Astrocyte of the spinal cord (primary cell): ENCODE results near the gene MYPN.
A peak's percentile ranks its signal among the peaks of the same experiment; 100 is the strongest.
"Not testable (repeated sequence)": the region's sequence is repeated elsewhere in the genome, so short reads cannot be mapped to it uniquely, and the experiment has no call there.

Source experiments
- DNase-seq: peaks from one replicate; pipeline ENCODE4 v3.0.0; 2011; ENCODE audit warnings: low read depth, low spot score
- H3K4me3 ChIP-seq: 2 replicates; pipeline ENCODE4 v1.5.1; 2011; ENCODE audit warnings: low read depth, mild to moderate bottlenecking, low read length, moderate library complexity
- CTCF ChIP-seq: IDR thresholded peaks from 2 replicates; pipeline ENCODE4 v1.5.1; 2012; ENCODE audit warnings: low read depth, mild to moderate bottlenecking, low read length, inconsistent platforms
- in situ Hi-C: cut with HindIII; loops from 2 replicates; pipeline ENCODE4 v1.10.0; 2017; ENCODE audit warnings: low sequenced_read_pairs

Gene MYPN

GRCh38 chr10:68075550-68076004 lies 33.7 kb upstream of the MYPN start:
- in situ Hi-C loops, result no loop called here
- no peak for DNase-seq
- no peak for TF ChIP-seq CTCF
- H3K4me3 ChIP-seq, result peak overlapping the region; percentile 20

GRCh38 chr10:68076081-68076480 lies 33.2 kb upstream of the MYPN start:
- in situ Hi-C loops, DNase-seq, H3K4me3 ChIP-seq: not testable (repeated sequence)

GRCh38 chr10:68077026-68077425 lies 32.3 kb upstream of the MYPN start:
- in situ Hi-C loops, result no loop called here
- H3K4me3 ChIP-seq, result no peak overlapping the region
- DNase-seq, result no peak
- no peak for TF ChIP-seq CTCF

GRCh38 chr10:68079434-68079833 lies 29.9 kb upstream of the MYPN start:
- TF ChIP-seq CTCF, result no peak
- no peak overlapping the region for H3K4me3 ChIP-seq
- in situ Hi-C loops, result no loop called here
- DNase-seq, result no peak

- DNase-seq, result no peak
- no peak overlapping the region for H3K4me3 ChIP-seq
- TF ChIP-seq CTCF, result no peak
- in situ Hi-C loops, result no loop called here
Observed at GRCh38 chr10:68080853-68081431, 28.3 kb upstream of the MYPN start.

GRCh38 chr10:68081916-68082315 lies 27.4 kb upstream of the MYPN start:
- in situ Hi-C loops, result no loop called here
- no peak overlapping the region for H3K4me3 ChIP-seq
- TF ChIP-seq CTCF, result no peak
- no peak for DNase-seq

GRCh38 chr10:68082872-68083271 lies 26.4 kb upstream of the MYPN start:
- TF ChIP-seq CTCF, result peak; percentile 52
- in situ Hi-C loops, result no loop called here
- H3K4me3 ChIP-seq, result no peak overlapping the region
- peak; percentile 63 for DNase-seq
